Measurements from ENCODE around the gene CSRP1.

Gene CSRP1

DNA sequence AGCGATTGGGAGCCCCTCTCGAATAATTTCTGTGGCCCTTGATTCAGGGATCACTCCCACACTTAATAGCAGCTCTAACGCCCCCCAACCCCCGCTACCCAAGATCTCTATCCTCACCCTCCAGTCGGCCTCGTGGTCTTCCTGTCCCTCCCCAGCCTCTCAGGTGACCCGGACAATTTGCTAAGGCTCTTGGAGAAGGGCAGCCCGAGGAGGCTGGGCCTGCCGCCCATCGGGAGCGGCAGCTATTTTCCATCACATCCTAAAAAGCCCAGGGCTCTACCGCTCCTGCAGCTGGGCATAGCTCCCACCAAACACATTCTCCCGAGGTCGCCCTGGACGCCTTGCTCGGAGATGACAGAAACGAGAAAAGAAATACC, 25.9 kb downstream of the CSRP1 start:
- TF ChIP-seq, protein P1, sequence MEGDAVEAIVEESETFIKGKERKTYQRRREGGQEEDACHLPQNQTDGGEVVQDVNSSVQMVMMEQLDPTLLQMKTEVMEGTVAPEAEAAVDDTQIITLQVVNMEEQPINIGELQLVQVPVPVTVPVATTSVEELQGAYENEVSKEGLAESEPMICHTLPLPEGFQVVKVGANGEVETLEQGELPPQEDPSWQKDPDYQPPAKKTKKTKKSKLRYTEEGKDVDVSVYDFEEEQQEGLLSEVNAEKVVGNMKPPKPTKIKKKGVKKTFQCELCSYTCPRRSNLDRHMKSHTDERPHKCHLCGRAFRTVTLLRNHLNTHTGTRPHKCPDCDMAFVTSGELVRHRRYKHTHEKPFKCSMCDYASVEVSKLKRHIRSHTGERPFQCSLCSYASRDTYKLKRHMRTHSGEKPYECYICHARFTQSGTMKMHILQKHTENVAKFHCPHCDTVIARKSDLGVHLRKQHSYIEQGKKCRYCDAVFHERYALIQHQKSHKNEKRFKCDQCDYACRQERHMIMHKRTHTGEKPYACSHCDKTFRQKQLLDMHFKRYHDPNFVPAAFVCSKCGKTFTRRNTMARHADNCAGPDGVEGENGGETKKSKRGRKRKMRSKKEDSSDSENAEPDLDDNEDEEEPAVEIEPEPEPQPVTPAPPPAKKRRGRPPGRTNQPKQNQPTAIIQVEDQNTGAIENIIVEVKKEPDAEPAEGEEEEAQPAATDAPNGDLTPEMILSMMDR (IDR thresholded peaks at IDR 0.05): no peak

DNA sequence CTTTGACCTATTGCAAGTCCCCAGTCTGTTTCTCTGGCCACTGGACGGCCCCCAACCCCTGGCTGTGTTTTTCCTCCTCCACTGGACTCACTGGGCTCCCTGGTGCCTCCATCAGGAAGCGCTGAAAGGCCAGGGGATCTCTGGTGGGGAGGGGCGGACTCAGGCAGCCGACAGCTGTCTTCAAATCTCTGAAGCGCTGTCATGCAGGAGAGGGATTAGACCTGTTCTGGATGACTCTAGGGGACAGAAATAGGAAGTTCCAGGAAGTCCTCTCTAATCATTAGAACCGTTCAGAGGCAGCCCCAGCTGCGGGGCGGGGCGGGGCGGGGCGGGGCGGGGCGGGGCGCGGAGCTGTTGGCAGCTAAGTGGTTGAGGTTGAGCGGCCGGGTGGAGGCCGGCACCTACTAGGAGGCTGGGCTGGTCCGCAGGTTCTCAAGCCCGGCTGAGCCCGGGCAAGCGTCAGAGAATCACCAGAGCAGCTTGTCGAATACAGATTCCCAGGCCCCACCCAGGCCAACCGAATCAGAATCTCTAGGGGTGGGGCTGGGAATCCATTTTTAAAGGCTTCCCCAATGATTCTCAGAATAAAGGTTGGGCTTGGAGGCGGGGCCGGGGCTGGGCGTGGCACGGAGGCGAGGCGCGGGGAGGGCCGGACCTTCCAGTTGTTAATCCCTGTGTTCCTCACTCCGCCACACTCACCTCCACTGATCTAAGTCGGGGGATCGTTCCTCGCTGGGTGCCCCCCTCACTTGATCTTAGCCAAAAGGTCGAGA, 26.5 kb downstream of the CSRP1 start:
- TF ChIP-seq, protein P1 (IDR thresholded peaks at IDR 0.05): no peak

DNA sequence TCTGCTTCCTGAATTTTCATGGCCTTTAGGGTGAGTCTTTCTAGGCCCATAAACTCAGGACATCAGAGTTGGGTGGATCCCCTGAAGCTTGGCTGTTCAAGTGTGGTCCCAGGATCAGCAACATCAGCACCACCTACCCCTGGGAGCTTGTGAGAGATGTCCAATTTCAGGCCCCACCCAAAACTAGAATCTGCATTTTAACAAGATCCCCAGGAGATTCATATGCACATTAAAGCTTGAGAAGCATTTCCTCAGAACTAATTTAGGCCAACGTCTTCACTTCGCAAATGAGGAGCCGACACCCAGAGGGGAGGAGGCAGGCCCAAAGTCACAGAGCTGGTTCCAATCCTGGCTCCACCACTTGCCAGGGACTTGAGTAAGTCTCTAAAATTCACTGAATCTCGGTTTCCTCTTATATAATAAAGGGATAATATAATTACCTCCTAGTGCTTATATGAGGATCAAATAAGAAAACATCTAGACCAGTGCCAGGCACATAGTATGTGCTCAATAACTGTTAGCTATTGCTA, 27.7 kb downstream of the CSRP1 start:
- TF ChIP-seq, protein P1 (IDR thresholded peaks at IDR 0.05): no peak

DNA sequence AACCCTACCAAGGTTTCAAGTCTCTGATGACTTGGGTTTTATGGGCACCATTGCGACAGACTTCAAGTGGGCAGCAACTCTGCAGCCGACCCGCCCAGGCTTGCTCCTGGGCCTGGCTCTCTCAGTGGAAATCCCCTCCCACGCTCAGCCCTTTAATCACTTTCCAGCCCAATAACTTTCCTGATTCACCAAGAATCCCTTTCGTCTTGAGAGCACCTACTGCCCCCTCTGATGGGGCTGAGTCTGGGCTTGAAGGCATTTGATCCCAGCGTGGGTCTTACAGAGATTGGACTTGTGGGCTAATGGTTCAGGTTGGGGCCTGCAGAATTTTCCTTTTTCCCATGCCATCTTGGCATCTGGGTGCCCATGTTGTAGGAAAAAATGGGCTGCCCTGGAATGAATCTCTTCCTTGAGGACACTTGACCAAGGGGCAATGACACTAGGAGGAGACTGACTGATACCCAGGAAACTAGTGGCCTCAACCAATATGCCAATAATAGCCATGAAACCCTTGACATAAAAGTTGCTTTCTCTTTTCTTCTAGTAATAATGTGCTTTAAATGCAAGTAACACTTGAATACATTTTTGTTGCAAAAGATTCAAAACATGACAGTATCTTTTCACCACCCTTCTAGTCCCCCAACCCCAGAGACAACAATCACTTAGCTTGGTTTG, 30.1 kb downstream of the CSRP1 start:
- TF ChIP-seq, protein P1 (IDR thresholded peaks at IDR 0.05): no peak

DNA sequence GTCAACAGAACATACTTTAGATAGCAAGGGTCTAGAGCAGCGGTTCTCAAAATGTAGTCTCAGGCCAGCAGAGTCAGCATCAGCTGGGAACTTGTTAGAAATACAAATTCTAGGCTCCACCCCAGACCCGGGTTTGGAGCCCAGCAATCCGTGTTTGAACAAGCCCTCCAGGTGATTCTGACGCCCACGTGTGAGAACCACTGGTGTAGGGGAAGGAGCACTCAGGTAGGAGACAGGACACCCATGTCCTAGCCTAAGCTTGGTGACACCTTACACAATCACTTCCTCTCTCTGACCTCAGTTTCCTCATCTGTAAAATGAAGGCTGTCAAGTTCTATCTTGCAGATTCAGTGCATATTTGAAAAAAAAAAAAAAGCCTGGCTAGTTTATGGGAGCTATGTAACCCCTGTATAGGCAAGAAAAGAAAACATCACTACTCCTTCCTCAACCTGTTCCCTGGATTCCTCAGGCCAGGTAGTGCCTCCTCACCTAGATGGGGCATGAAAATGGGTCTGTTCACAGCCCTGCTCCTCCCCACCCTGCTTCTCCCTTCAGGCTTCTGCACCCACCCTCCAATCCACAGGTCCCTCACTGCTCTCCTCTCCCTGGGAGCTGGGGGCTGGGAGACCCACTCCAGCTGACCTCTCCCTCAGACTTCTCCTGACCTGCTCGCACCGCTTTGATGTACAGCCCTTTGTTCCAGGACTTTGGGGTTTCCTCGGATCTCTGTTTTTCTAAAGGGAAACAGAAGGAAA, 30.8 kb downstream of the CSRP1 start:
- TF ChIP-seq, protein P1 (IDR thresholded peaks at IDR 0.05): no peak

DNA sequence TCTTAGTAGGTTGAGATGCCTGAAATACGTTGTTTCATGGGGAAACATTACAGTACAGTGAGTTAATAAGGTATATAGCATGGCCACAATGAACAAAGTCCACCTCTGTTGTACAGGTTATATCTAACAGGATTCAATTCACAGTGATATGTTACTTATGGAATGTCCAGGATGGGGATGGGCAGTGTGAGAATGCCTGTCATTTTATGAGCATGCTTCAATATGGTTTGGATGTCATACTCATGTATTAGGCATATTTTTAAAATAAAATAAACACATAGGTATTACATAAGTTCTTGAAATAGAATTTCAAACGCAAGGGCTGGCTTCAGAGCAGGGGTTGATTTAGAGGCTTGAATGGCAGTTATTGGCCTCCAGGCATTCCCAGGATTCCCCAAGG, 31.8 kb downstream of the CSRP1 start:
- TF ChIP-seq, protein P1 (IDR thresholded peaks at IDR 0.05): no peak

DNA sequence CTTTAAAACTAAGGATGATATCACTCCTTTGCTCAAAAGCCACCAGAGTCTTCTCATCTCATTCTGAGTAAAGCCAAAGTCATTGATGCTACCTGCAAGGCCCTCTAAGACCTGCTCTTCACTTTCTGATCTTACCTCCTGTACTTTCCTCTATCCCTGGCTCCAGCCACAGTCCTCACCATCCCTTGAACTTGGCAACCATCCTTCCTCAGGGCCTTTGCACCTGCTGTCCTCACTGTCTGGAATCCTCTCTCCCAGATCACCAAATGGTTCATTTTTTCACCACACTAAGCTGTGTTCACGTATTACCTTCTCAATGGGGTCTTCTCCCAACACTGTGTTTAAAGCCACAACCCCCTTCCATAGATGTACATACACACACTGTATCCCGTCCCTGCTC, 33.6 kb downstream of the CSRP1 start:
- TF ChIP-seq, protein P1 (IDR thresholded peaks at IDR 0.05): no peak
